ENCODE results near the gene AFAP1L2.

The AFAP1L2 gene

GRCh38 chr10:114276066-114276465, 128.2 kb downstream of the AFAP1L2 start:
- H3K4me3 ChIP-seq (ENCODE audit: low read depth, low read length) = no peak overlapping the region
- DNase-seq (ENCODE audit: low read depth) = no peak
- no peak for TF ChIP-seq CTCF (IDR thresholded peaks at IDR 0.05; ENCODE audit: low read depth, low read length, missing control alignments)

- H3K4me3 ChIP-seq (ENCODE audit: low read depth, low read length) = no peak overlapping the region
- no peak for TF ChIP-seq CTCF (IDR thresholded peaks at IDR 0.05; ENCODE audit: low read depth, low read length, missing control alignments)
- no peak for DNase-seq (ENCODE audit: low read depth)
These were observed 129.5 kb downstream of the AFAP1L2 start for GRCh38 chr10:114274616-114275453.

DNA sequence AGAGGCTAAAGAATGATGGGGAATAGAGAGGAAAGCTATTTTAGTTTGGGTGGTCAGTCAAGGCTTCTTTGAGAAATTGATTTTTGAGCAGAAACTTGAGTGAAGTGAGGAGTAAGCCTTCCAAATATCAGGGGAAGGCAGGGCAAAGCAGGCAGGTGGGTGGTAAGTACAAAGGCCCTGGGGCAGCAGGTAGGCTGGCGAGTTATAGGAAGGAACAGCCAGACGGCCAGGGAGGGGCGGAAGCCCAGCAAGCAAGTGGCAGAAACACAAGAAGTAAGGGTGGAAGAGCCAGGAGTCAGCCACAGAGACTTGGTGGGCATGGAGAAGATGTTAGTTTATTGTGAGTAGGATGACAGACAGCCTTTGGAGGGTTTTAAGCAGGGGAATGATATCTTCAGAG, 130.4 kb downstream of the AFAP1L2 start:
- TF ChIP-seq CTCF (IDR thresholded peaks at IDR 0.05; ENCODE audit: low read depth, low read length, missing control alignments) = no peak
- H3K4me3 ChIP-seq (ENCODE audit: low read depth, low read length) = no peak overlapping the region
- DNase-seq (ENCODE audit: low read depth) = no peak

DNA sequence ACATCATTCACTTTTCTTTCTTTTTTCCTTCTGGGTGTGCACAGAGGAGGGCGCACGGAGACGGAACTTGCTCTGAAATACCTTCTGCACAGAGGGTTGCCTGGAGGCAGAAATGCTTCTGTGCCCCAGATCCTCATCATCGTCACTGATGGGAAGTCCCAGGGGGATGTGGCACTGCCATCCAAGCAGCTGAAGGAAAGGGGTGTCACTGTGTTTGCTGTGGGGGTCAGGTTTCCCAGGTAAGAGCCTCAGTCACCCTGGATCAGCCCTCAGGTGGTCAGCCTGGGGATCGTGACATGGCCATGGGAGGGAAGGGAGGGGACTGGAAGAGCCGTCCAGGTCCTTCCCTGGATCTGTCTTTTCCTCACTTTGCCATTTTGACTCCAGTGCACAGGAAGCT, 131.6 kb downstream of the AFAP1L2 start:
- no peak for TF ChIP-seq CTCF (IDR thresholded peaks at IDR 0.05; ENCODE audit: low read depth, low read length, missing control alignments)
- H3K4me3 ChIP-seq (ENCODE audit: low read depth, low read length) = no peak overlapping the region
- no peak for DNase-seq (ENCODE audit: low read depth)

GRCh38 chr10:114271779-114272167, 132.5 kb downstream of the AFAP1L2 start:
- DNase-seq (ENCODE audit: low read depth) = no peak
- TF ChIP-seq CTCF (IDR thresholded peaks at IDR 0.05; ENCODE audit: low read depth, low read length, missing control alignments) = no peak
- no peak overlapping the region for H3K4me3 ChIP-seq (ENCODE audit: low read depth, low read length)

GRCh38 chr10:114271075-114271778, 133.1 kb downstream of the AFAP1L2 start:
- H3K4me3 ChIP-seq (ENCODE audit: low read depth, low read length) = no peak overlapping the region
- DNase-seq (ENCODE audit: low read depth) = no peak
- no peak for TF ChIP-seq CTCF (IDR thresholded peaks at IDR 0.05; ENCODE audit: low read depth, low read length, missing control alignments)

Measured in GM12864 (cell line).